Colon (tissue), 2 donors: ENCODE measurements around the gene SPOCD1.

ENCODE experiments used
- FAIRE-seq: peaks from 2 replicates; lab custom pipeline; 2012; peaks lifted over from hg19 to GRCh38; lab: Jason Lieb, UNC
- donor health status: control.
- donor health status: control.

The SPOCD1 gene

DNA sequence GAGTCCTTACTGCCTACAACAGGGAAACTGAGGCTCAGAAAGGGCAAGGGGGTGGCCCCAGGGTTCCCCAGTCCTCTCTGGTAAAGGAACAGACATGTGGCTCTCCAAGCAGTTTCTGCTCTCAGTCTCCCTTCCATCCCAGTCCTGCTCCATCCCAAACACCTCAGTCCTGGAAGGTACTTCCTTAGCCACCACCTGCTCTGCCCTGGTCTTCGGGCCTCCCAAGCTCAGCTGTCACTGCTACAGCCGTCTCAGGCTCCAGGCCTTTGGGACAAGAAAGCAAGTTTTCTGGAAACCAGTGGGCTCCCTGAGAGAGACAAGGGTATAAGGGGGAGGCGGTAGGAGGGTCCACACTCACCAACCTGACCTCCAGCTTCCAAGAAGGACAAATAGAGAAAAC, 28.6 kb downstream of the SPOCD1 start:
- no peak for FAIRE-seq

DNA sequence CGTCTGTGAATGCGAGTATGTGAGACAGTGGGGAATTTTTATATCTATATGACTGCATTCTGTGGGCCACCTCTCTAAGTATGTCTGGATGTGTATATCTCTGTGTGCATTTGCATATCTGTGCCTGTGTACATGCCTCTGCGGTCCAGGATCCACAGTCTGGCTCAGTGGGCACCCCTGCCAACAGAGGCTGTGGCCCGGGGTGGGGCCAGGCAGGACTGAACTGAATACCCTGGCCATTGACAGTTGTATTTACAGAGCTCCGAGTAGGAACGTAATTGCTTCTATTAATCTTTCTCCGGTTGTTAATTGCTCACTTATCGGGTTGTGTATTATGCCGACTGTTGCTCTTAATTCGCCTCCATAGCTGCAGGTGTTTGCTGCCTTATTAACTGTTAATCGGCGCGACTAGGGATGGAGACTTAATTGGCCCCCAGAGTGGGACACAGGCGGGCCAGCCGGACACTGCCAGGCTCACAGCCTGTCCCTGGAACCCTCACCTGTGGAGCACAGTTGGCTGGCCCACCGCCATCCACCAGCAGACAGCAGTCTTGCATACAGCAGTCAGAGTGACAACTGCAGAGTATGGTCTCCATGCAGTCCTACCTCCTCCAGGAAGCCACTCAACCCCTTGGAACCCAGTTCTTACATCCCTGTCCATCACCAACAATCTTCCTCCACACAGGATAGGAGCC, 29.3 kb downstream of the SPOCD1 start:
- FAIRE-seq: no peak

DNA sequence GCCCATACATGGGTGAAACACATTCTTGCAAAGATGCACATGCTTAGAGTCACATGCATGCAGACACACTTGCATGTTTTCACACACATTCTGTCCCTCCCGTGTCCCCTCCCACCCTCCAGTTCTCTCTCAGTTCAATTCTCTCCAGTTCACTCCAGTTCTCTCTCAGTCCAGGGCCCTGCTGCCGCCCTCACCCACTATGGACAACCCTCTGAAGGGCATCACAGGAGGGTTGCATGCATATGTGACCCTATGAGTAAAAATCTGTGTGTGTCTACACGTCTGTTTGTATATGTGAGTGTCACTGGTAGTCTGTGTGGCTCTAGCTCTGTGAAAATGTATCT, 29.9 kb downstream of the SPOCD1 start:
- no peak for FAIRE-seq

DNA sequence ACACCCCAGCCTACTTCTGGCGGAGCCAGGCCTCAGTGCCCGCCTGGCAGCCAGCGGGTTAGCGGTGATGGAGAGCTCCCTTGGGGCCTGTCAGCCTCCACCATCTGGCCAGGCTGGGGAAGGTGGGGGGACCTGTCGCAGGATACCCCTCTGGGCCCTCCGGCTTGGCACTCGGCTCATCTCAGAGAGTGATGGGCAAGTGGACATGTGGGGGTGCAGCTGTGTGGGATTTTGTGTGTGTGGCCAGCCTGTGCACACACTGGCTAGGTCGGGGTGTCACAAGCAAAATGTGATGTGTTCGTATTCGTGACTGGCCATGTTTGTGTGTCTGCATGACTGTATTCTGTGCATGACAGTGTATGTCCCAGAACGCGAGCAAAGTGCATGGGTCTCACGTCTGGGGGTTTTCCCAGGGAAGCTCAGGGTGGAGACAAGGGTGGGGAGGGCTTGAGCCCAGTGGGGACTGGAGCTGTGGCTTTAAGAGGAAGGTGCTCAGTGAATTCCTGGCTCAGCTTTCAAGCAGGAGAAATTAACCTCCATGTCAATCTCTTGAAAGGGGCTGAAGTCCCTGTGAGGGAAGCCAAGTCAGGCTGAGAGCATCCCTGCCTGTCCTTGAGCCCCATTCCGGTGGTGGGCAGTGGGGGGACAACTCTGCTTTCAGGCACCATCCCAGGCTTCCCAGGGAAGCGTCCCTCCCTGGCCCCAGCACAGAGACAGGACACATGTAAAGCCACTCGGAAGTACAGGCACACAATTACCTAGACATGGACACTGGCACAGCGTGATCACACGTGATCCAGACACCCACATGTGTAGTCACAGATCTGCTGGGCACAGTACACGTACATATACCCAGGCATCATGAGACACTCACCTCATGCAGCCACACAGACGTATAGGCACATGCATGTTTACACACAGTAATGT, 30.5 kb downstream of the SPOCD1 start:
- FAIRE-seq: no peak

DNA sequence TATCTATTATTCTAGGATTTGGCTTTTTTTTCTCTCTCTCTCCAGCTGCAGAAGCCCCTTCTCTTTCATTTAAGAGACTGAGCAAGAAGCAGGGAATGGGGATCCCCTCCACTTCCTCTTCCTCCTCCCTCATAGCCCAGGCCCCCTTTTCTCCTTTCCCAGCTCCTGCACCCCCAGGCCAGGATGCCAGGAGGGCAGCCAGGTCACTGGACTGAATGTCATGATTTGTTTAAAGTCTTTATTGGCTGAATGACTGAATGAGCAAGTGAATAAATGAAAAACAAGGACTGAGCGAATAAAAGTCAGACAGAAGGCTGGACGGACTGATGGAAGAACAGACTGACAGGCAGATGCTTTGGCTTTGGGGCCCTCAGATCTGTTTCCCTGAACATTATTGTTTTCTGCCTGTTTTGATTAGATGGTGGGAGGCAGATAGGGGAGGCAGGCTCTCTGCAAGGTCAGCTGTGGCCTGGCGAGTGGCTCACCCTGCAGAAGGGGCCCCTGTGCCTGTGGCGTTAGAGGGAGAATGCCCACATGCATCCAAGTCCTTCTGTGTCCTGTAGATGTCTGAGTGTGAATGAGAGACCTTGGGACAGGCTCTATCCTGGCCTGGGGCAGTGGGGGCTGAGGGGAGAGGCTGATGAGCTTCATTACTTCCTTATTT, 31.3 kb downstream of the SPOCD1 start:
- no peak for FAIRE-seq

DNA sequence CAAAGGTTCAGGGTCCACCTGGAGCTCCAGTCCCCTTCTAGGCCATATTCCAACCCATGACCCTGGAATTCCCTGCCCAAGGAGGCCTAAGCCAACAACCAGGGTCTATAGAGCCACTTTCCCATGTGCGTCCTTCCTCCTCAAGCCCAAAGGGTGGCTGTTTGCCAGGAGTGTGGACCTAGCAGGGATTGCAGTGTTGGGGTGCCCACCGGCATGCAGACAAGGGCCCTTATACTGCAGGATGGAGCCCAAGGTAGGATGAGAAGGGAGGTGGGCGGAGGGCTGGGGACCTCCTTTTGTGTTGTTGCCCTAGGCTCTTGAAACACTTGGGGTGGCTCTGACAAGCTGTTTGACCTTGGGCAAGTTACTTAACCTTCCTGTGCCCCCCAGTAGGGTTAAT, 32.0 kb downstream of the SPOCD1 start:
- no peak for FAIRE-seq

DNA sequence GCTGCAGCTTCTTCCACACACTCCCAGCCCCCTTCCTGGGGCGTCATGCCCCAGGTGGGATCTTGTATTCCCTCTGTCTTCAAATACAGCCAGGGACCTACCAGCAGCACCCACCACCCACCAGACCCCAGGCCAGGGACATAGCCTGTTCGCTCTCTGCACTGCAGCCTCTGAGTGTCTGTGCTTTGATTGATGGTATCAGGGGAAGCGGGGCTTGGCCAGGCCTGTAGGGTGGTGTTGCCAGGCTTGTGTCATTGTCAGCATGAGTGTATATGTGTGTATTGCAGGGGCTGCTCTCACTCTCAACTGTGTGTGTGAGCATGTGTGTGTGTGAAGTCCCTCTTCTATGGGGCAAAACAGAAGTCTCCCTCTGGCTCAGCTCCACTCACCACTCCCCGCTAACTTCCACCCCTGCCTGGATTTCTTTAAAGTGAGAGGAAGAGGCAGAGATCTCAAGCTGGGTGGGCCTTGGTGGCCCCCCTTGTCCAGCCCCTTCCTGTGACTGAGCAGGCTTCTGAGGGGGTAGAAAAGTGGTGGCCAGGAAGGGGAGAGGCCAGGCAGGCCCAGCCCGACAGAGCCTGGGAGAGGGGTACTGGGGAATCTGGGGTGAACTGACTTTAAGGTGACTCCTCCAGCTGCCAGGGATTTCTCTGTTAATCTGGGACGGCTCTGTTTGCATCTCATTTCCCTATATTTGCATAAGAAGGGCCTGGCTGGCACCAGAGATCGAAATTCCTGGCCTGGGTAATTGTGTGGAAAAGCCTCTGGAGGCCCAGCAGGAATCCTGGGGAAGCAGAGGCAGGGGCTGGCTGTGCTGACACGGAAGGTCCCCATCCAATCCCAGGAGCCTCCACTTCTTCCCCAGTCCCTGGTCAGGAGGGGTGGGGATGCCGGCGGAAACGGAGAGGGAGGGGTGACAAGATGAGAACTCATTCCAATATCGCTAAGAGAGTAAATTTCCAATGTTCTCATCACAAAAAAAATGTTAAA, 33.1 kb downstream of the SPOCD1 start:
- no peak for FAIRE-seq

DNA sequence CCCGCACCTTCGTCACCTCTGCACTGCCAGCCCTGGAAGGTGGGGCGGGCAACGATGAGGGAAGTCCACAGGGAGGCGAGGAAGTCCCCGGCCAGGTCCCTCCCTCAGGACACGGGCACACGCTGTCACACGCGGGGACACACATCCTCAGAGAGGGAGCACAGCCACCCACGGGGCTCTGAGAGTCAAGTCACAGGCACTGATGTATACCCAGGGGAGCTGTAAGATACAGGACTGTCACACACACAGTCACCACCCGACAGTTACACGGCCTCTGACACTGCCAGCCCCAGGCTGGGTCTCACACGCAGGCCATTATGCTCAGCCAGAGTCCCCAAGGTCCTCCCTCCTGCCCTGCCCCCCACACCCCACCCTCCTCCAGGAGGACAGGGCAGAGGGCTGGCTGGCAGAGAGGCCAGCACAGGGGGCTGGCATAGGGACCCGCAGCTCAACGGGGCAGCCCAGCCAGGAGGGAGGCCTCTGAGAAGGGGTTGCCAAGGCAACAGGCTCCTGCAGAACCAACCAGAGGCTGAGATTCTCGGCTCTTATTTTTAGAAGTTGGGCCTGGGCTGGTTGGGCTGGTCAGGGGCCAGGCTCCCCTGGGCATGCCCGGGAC, 34.0 kb downstream of the SPOCD1 start:
- no peak for FAIRE-seq

DNA sequence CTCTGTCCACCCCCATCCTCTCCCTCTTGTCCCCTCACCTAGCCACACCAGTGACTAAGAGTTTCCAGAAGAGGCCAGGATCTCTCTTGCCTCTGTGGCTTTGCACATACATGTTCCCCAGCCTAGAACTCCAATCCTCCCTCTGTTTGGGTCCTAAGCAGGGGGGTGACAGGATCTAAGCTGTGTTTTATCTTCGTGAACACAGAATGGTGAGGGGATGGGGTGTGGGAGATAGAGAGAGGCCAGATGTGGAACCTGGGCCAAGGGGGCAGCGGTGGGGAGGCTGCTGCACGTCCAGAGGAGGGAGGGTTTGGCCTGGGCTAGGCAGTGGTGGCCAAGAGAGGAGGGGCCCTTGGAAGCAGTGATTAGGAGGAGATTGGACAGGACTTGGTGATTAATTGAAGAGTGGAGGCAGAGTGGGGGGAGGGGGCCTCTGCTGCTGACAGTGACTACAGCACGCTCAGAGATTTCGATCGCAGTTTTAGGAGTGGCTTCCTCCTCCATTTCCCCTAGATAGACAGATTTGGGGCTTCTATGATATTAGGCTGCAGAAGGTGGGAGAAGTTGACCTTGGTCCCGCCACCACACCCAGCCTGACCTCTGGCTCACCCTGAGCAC, 34.6 kb downstream of the SPOCD1 start:
- FAIRE-seq: no peak

DNA sequence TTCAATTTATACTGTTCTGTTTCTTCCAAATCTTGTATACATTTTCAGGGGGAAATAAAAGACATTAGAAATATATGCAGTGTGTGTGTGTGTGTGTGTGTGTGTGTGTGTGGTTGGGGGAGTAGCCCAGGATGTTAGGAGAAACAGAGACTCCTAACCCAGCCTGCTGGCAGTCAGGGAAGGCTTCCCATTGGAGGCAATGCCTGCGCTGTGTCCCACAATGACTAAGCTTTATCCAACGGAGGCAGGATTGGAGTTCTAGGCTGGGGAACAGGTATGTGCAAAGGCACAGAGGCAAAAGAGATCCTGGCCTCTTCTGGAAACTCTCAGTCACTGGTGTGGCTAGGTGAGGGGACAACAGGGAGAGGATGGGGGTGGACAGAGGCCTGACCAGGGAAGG, 35.2 kb downstream of the SPOCD1 start:
- no peak for FAIRE-seq

DNA sequence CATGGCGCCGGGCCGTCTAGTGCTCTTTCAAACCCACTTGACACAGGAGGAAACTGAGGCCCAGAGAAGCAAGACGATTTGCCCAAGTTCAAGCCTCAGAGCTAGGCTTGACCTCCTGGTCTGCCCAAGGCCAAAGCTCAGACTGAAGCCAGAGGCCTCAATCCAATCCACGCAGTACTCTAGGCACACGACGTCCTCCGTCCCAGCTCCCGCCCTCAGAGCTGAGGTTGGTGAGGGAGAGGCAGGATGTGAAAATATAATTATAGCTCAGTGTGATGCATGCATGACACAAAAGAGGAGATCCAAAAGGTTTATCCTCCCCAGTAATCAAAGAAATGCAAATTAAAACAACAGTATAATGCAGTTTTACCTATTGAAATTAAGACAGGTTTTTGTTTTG, 36.1 kb downstream of the SPOCD1 start:
- no peak for FAIRE-seq

DNA sequence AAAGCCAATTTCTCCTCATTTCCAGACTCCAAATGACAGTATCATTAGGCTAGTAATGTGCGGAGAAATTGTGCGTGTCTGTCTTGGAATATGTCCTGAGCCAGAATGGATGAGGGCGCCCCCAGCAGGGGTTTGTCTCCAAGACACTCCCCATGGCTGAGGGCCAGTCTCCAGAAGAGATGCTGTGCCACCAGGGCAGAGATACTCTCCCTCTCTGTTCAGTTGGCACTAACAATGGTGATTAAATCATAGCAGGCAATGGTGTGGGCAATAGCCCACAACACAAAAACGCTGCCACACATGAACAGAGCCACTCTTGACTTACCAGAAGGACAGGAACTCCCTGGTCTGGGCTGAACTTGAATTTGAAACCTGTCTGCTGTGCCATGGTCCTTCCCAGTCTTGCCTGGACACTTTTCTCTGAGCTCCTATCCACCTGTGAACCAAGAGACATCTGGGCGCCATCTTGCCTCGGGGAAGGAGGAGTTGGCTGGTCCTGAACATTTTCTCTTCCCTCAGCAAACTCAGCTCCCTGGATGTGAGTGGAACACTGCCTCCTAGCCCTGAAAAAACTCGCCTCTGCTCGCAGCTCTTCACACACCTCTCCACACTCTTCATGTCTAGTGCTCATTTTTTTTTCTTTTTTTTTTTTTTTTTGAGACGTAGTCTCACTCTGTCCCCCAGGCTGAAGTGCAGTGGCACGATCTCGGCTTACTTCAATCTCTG, 36.9 kb downstream of the SPOCD1 start:
- no peak for FAIRE-seq

DNA sequence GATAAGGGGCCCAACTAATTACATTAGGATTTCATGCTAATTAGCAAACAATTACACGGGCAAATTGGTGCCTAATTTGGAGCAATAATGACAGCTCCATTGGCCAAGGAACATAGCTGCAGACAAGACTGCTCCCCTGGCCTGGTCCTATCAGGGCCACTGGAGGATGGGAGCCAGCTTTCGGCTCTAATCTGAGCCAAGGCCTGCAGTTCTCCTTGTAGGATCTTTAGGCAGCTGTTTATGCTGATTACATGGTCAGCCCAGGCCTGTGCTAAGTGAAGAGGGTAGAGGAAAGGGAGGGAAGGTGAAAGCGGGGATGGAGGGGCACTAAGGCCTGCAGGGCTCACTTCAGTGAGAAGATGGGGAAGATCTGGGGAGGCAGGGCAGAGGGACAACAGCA, 39.3 kb downstream of the SPOCD1 start:
- FAIRE-seq: no peak

DNA sequence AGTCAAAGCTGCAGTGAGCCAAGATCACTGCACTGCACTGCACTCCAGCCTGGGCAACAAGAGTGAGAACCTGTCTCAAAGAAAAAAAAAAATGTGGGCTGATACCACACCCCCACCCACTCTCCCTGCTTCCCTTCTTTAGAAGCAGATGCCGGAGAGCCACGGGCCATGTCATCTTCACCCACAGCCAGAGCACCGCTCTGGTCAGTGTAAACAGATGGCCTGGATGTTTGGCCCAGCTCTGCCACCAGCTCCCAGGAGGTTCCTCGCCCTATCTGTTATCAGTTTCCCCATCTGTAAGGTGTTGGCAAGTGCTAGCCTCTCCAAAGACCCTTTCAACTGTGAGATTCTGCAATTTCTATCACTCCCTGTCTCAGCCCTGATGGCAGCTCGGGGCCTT, 39.8 kb downstream of the SPOCD1 start:
- FAIRE-seq: no peak

DNA sequence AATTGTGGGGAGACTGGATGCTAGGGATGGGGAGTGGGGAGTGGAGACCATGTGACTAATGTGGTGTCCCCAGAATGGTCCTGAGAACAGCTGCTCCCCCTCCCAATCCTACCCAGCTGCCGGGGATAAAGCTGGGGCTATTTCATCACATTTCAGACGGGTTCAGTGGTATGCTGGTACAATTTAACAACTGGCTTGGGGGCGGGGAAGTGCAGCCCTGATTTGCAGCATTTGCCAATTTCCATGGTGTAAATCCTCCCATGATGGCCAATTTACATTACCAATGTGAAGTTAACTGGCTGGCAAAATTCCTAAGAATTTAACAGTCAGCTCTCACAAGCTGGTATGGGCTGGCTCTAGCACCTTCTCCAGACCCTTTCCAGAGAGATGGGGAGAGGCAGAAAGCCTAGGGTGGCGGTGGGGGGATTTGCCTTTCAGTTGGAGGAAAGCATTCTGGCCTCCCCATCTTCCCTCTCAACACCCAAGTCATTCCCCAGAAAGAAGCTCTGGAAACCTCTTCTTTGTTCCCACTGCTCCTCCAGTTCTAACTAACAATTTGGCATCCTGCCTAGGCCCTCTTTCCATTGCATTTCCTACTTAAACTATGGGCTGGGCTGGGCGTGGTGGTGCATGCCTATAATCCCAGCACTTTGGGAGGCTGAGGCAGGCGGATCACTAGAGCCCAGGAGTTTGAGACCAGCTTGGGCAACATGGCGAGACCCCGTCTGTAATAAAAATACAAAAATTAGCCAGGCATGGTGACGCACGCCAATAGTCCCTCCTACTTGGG, 40.4 kb downstream of the SPOCD1 start:
- no peak for FAIRE-seq

DNA sequence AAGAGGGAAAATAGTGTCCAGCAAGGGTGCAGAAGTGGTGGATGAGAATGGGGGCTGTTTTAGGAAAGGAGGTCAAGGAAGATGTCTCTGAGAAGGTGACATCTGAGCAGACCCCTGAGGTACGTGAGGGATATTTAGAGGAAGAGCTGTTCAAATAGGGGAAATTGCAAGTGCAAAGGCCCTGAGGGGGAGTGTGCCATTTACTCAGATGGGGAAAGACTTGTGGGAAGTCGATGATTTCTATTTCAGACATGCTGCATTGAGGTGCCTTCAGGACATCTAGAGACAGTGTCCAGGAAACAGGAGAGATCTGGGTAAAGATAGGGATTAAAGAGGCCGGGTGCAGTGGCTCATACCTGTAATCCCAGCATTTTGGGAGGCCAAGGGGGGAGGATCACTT, 41.3 kb downstream of the SPOCD1 start:
- no peak for FAIRE-seq

DNA sequence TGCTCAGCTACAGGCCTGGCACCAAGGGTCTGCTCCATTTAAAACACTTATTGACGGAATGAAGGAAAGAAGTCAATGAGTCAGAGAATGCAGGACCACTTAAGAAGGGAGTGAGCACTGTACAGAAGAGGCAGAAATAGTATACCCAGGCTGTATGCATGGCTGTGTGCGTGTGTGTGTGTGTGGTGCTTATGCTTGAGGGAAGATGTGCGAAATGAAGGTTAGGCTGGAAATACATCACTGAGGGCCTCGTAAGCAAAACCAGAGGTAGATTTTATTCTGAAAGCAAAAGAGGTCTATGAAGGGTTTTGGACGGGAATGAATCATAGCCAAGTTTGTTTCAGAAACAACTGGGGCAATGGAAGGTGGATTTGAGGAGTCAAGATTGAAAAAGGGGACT, 42.0 kb downstream of the SPOCD1 start:
- no peak for FAIRE-seq

DNA sequence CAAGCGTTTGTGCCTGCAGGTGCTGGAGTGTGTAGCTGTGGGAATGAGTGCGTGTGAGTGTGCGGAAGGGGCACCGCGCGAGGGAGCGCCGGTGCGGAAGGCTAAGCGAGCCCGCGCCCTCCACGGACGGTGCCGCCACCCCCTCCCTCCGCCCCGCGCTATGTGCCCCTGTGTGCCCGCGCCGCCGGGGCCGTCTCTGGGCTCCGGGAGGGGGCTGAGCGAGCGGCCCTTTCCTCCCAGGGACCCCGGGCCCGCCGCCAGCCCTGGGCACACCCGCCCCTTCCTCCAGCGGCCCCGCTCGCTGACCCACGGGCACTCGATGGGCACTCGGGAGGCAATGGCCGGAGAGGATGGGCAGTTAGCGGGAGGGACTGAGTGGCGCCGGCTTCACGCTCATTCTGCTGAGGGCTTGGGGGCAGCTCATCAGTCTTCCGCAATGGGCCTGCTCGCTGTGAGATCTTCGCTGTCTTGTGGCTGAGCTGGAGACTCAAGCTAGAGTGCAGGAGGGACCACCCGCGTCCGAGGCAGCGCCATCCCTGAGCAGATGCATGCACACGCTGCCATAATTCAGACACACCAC, 43.1 kb downstream of the SPOCD1 start:
- no peak for FAIRE-seq
